Hepatocyte (in vitro differentiated cells): ENCODE measurements around the gene MST1R. TPM values are rescaled to one million over a fixed set of nuclear protein-coding genes. Genes with fewer than 3 reads are reported as not detected.

Experiments
- DNase-seq: peaks from one replicate; pipeline ENCODE4 v3.0.0-alpha.2; 2016; ENCODE audit warnings: low spot score
- H2AFZ ChIP-seq: fragments of 200-600 bp; sonication (generic); 2 replicates; pipeline ENCODE4 v1.6.0; 2016; ENCODE audit warnings: antibody characterized with exemption, mild to moderate bottlenecking
- H3K27ac ChIP-seq: fragments of 200-600 bp; sonication (generic); 2 replicates; pipeline ENCODE4 v1.5.1; 2016; ENCODE audit warnings: mild to moderate bottlenecking
- H3K27me3 ChIP-seq: fragments of 200-600 bp; sonication (generic); 2 replicates; pipeline ENCODE4 v1.6.1; 2016
- H3K36me3 ChIP-seq: fragments of 200-600 bp; sonication (generic); replicated peaks from 2 replicates; pipeline ENCODE4 v1.5.1; 2016; ENCODE audit warnings: low read depth; ENCODE audit not compliant: insufficient read depth
- H3K4me1 ChIP-seq: fragments of 200-600 bp; sonication (generic); 2 replicates; pipeline ENCODE4 v1.5.1; 2016; ENCODE audit warnings: mild to moderate bottlenecking, moderate library complexity; ENCODE audit not compliant: insufficient read depth
- H3K4me2 ChIP-seq: fragments of 200-600 bp; sonication (generic); 2 replicates; pipeline ENCODE4 v1.6.0; 2016
- H3K4me3 ChIP-seq: fragments of 200-600 bp; sonication (generic); 2 replicates; pipeline ENCODE4 v1.5.1; 2016; ENCODE audit warnings: mild to moderate bottlenecking
- H3K79me2 ChIP-seq: fragments of 200-600 bp; sonication (generic); 2 replicates; pipeline ENCODE4 v1.6.0; 2017; ENCODE audit warnings: mild to moderate bottlenecking
- H3K9me2 ChIP-seq: fragments of 200-600 bp; sonication (generic); replicated peaks from 2 replicates; pipeline ENCODE4 v1.6.0; 2017; ENCODE audit warnings: mild to moderate bottlenecking; ENCODE audit not compliant: insufficient read depth
- H3K9me3 ChIP-seq: fragments of 200-600 bp; sonication (generic); 2 replicates; pipeline ENCODE4 v1.5.1; 2016; ENCODE audit warnings: low read depth, mild to moderate bottlenecking
- H4K20me1 ChIP-seq: fragments of 200-600 bp; sonication (generic); 2 replicates; pipeline ENCODE4 v1.6.0; 2016; ENCODE audit warnings: mild to moderate bottlenecking; ENCODE audit not compliant: insufficient read depth, poor library complexity, severe bottlenecking
- CTCF ChIP-seq: fragments of 200-600 bp; sonication (generic); IDR thresholded peaks from 2 replicates; pipeline ENCODE4 v1.5.1; 2016; ENCODE audit warnings: antibody characterized with exemption, mild to moderate bottlenecking; ENCODE audit not compliant: poor library complexity
- EZH2 ChIP-seq: fragments of 200-600 bp; sonication (generic); IDR thresholded peaks from 2 replicates; pipeline ENCODE4 v1.6.1; 2016; ENCODE audit warnings: antibody characterized with exemption, mild to moderate bottlenecking, borderline replicate concordance
- EZH2phosphoT487 ChIP-seq: fragments of 200-600 bp; sonication (generic); IDR thresholded peaks from one replicate; pipeline ENCODE4 v1.6.1; 2018; ENCODE audit warnings: antibody characterized with exemption, mild to moderate bottlenecking, low read depth, moderate library complexity; ENCODE audit not compliant: unreplicated experiment, severe bottlenecking
- WGBS: methylation state at CpG from one replicate; pipeline ENCODE4 v1.1.6; 2016; ENCODE audit warnings: low lambda C conversion rate; ENCODE audit errors: missing lambda C conversion rate; 5-methylcytosine and 5-hydroxymethylcytosine counted together
- polyA plus RNA-seq: library from polyadenylated mRNA; unstranded; fragments of >200 nt; fragmentation: Nextera tagmentation; extraction: Ambion mirVana; gene quantifications from 2 replicates; pipeline ENCODE4 v1.2.1, GENCODE V29; 2016
- total RNA-seq: library from RNA; depleted of rRNA; stranded (reverse); fragments of >200 nt; gene quantifications from 2 replicates; pipeline ENCODE4 v1.2.3, GENCODE V29; 2014

MST1R gene
- total and polyA plus RNA-seq, 2 experiments from 2014 or later, result 5.3 to 8.7 TPM

- Histone ChIP-seq H3K27ac (no peak overlapping the region), H3K4me1 (peaks cover 13% of the 10 kb centered on the region), H3K9me3 (no peaks in the 10 kb centered on the region), H3K79me2 (no peaks in the 10 kb centered on the region), H3K36me3 (no peaks in the 10 kb centered on the region), H3K4me3 (no peak overlapping the region), H4K20me1 (no peaks in the 10 kb centered on the region), H3K27me3 (peaks cover 42% of the 10 kb centered on the region), H2AFZ (no peak overlapping the region), H3K4me2 (no peak overlapping the region), H3K9me2 (no peaks in the 10 kb centered on the region)
- no peak for DNase-seq
- no peak for TF ChIP-seq EZH2
- TF ChIP-seq CTCF, result no peak
- TF ChIP-seq EZH2phosphoT487, result no peak
- 92% methylated on average over 1 of the region's 1 CpG for WGBS
Observed at GRCh38 chr3:49867400-49867799, 36.3 kb downstream of the MST1R start.

GRCh38 chr3:49865198-49865784 is 38.4 kb downstream of the MST1R start:
- 71% methylated on average over 7 of the region's 7 CpGs for WGBS
- H3K4me2 ChIP-seq, result no peak overlapping the region
- H3K27me3 ChIP-seq, result peaks cover 35% of the 10 kb centered on the region
- no peaks in the 10 kb centered on the region for H3K79me2 ChIP-seq
- no peak overlapping the region for H3K27ac ChIP-seq
- H3K36me3 ChIP-seq, result no peaks in the 10 kb centered on the region
- H2AFZ ChIP-seq, result no peak overlapping the region
- H3K4me1 ChIP-seq, result peaks cover 11% of the 10 kb centered on the region
- no peak overlapping the region for H3K4me3 ChIP-seq
- no peaks in the 10 kb centered on the region for H3K9me2 ChIP-seq
- no peaks in the 10 kb centered on the region for H3K9me3 ChIP-seq
- H4K20me1 ChIP-seq, result no peaks in the 10 kb centered on the region
- no peak for DNase-seq
- no peak for TF ChIP-seq CTCF
- TF ChIP-seq EZH2phosphoT487, result no peak
- TF ChIP-seq EZH2, result no peak

GRCh38 chr3:49864505-49864904 is 39.2 kb downstream of the MST1R start:
- Histone ChIP-seq H3K36me3 (no peaks in the 10 kb centered on the region), H3K9me3 (no peaks in the 10 kb centered on the region), H3K27me3 (peaks cover 27% of the 10 kb centered on the region), H3K4me3 (no peak overlapping the region), H3K4me1 (peaks cover 6% of the 10 kb centered on the region), H3K4me2 (no peak overlapping the region), H2AFZ (no peak overlapping the region), H3K27ac (no peak overlapping the region), H3K9me2 (no peaks in the 10 kb centered on the region), H3K79me2 (no peaks in the 10 kb centered on the region), H4K20me1 (no peaks in the 10 kb centered on the region)
- DNase-seq, result no peak
- 70% methylated on average over 5 of the region's 5 CpGs for WGBS
- TF ChIP-seq EZH2phosphoT487, result no peak
- no peak for TF ChIP-seq EZH2
- no peak for TF ChIP-seq CTCF
